ENCODE results near the gene RAVER1.
A peak's percentile ranks its signal among the peaks of the same experiment; 100 is the strongest.
"Not testable (repeated sequence)": the region's sequence is repeated elsewhere in the genome, so short reads cannot be mapped to it uniquely, and the experiment has no call there.

Gene RAVER1

DNA sequence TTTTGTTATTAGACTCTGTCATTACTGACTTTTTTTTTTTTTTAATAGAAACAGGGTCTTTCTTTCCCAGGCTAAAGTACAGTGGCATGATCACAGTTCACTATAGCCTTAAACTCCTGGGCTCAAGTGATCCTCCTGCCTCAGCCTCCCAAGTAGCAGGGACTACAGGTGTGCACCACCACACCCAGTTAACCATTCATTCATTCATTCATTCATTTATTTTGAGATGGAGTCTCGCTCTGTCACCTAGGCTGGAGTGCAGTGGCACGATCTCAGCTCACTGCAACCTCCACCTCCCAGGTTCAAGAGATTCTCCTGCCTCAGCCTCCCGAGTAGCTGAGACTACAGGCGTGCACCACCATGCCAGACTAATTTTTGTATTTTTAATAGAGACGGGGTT lies 51.3 kb downstream of the RAVER1 start:
- not testable (repeated sequence) for DNase-seq (ENCODE audit: low read depth, low spot score); H3K4me3 ChIP-seq (ENCODE audit: low read length)

DNA sequence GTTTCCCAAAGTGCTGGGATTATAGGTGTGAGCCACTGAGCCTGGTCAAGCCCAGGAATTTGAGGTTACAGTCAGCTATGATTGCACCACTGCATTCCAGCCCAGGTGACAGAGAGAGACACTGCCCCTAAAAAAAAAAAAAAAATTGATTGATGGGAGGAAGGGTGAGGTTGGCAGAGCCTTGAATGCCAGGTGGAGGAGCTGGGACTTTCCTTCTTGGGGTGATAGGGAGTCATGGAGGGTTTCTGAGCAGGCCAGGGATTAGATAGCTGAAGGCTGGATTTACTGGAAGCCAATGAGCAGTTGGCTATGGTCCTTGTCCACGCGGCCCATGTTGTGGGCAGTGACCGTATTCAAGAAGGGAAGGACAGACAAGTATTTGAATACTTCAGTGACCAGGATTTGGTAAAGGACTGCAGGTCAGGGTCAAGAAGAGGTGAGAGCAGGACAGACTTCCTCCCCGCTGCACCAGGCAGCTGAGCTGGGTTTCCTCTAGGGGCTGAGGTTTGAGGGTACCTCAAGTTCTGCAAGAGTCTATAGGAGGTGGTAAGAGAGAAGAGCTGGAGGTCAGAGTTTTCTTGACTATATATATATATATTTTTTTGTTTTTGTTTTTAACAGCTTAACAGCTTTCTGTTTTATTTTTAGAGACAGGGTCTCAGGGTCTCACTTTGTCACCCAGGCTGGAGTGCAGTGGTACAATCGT lies 53.4 kb downstream of the RAVER1 start:
- H3K4me3 ChIP-seq (ENCODE audit: low read length) = no peak overlapping the region
- no peak for DNase-seq (ENCODE audit: low read depth, low spot score)

DNA sequence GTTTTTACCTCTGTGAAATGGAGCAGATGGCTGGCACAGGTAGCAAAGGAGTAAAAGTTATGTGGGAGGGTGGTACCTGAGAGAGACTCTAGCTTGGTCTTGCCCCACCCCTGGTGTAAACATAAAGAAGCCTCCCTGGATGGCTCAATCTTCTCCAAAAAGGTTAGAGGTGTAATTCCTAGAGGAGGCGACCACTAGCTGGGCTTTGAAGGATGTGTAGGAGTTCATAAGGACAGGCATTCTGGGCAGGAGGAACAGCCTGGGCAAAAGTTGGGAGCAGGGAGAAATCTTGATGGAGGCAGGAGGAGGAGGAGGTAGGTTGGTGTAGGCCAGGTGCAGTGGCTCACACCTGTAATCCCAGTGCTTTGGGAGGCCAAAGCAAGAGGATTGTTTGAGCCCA lies 54.4 kb downstream of the RAVER1 start:
- H3K4me3 ChIP-seq (ENCODE audit: low read length) = no peak overlapping the region
- no peak for DNase-seq (ENCODE audit: low read depth, low spot score)

DNA sequence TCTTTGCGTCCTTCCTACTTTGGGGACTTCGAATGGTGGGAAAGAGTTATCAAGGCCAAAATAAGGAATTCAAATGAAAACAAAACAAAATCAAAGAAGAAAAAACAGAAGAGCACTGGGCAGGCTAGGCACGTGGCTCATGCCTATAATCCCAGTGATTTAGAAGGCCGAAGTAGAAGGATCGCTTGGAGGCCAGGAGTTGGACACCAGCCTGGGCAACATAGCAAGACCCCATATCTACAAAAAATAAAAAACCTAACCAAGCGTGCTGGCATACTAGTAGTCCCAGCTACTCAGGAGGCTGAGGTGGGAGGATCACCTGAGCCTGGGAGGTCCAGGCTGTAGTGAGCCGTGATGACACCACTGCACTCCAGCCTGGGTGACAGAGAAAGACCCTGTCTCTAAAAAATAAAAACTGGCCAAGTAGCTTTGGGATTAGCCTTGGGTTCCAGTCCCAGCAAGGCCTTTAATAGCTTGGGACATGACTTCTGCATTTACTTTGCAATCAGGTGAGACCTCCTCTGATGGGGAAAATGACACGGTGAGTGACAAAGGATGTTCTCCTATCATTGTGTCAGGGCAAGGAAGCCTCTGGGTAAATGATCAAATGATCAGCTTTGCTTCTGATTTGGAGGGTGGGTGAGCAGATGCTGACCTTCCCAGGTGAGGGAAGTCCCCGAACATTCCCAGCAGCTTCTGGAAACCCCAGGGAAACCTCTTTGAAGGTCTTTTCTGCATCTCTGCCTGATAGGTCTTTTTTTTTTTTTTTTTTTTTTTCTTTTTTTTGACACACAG lies 55.3 kb downstream of the RAVER1 start:
- H3K4me3 ChIP-seq (ENCODE audit: low read length) = no peak overlapping the region
- DNase-seq (ENCODE audit: low read depth, low spot score) = no peak

DNA sequence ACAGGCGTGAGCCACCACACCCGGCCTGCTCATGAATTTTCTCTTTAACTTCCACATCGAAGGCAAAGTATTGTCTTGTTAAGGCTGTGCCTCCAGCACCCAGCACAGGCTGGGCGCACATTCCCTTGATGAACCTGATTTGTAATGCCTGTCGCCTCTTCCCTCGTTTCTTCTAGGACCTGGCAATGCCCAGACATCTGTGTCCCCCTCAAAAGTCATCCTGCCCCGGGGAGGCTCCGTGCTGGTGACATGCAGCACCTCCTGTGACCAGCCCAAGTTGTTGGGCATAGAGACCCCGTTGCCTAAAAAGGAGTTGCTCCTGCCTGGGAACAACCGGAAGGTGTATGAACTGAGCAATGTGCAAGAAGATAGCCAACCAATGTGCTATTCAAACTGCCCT lies 58.7 kb downstream of the RAVER1 start:
- no peak for DNase-seq (ENCODE audit: low read depth, low spot score)
- no peak overlapping the region for H3K4me3 ChIP-seq (ENCODE audit: low read length)

DNA sequence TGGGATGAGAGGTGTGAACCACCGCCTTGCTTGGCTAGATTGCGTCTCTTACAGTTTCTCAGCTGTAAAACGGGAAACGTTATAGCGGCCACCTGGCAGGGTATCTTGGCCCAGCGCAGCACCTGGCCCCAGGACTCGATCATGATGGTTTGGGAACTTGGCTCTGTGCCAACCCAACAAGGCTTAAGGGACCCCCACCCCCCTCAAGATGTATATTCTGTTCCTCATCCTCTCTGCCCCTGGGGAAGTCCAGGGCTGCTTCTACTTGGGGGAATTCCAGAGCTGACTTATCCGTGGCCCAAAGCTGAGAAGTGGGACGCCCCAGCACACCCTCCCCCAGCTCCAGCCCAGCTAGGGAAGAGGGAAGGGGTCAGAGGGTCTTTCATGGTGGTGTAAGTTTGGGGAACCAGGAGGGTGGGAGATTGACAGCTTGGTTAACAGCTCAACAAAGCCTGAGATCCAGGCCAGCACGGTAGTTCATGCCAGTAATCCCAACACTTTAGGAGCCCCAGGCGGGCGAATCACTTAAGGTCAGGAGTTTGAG lies 61.7 kb downstream of the RAVER1 start:
- no peak overlapping the region for H3K4me3 ChIP-seq (ENCODE audit: low read length)
- DNase-seq (ENCODE audit: low read depth, low spot score) = no peak

DNA sequence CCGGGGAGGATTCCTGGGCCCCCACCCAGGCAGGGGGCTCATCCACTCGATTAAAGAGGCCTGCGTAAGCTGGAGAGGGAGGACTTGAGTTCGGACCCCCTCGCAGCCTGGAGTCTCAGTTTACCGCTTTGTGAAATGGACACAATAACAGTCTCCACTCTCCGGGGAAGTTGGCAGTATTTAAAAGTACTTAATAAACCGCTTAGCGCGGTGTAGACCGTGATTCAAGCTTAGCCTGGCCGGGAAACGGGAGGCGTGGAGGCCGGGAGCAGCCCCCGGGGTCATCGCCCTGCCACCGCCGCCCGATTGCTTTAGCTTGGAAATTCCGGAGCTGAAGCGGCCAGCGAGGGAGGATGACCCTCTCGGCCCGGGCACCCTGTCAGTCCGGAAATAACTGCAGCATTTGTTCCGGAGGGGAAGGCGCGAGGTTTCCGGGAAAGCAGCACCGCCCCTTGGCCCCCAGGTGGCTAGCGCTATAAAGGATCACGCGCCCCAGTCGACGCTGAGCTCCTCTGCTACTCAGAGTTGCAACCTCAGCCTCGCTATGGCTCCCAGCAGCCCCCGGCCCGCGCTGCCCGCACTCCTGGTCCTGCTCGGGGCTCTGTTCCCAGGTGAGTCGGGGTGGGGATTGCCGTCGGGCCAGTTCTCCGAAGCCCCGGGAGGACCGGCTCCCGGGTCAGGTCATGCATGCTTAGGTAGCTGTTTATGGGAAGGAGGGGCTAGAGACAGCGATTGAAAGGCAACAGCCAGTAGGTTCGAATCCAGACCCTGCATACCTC lies 62.5 kb downstream of the RAVER1 start, which contains the start of gene ICAM1:
TSS of gene ICAM1 (plus strand) at position 505 of the 779 bp plus-strand sequence. CDS start at position 545, 40 bp downstream.
- H3K4me3 ChIP-seq (ENCODE audit: low read length) = peak within 1 kb of the TSS; percentile 48
- DNase-seq (ENCODE audit: low read depth, low spot score) = peak; percentile 50

DNA sequence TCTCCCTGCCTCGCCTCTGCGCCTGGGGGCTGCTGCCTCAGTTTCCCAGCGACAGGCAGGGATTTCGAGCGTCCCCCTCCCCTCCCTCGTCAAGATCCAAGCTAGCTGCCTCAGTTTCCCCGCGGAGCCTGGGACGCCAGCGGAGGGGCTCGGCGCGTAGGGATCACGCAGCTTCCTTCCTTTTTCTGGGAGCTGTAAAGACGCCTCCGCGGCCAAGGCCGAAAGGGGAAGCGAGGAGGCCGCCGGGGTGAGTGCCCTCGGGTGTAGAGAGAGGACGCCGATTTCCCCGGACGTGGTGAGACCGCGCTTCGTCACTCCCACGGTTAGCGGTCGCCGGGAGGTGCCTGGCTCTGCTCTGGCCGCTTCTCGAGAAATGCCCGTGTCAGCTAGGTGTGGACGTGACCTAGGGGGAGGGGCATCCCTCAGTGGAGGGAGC lies 63.1 kb downstream of the RAVER1 start:
- H3K4me3 ChIP-seq (ENCODE audit: low read length) = peak overlapping the region; percentile 48
- DNase-seq (ENCODE audit: low read depth, low spot score) = no peak

DNA sequence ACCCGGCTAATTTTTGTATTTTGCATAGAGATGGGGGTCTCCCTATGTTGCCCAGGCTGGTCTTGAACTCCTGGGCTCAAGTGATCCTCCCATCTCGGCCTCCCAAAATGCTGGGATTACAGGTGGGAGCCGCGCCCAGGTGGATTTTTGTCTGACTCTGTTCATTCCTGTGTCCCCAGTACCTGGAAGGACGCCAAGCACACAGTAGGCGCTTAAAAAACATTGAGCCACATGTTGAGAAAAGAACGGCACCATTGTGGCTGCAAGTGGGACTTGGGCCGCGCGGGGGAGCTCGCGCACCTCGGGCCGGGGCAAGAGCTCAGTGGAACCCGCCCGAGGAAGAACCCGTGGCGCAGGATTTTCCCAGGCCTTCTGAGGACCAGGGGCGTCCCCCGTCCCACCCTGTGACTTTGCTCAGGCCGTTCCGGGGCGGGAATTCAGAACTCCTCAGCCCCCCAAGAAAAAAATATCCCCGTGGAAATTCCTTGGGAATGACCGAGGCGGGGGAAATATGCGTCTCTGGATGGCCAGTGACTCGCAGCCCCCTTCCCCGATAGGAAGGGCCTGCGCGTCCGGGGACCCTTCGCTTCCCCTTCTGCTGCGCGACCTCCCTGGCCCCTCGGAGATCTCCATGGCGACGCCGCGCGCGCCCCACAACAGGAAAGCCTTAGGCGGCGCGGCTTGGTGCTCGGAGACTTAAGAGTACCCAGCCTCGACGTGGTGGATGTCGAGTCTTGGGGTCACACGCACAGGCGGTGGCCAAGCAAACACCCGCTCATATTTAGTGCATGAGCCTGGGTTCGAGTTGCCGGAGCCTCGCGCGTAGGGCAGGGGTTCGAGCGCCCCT lies 63.8 kb downstream of the RAVER1 start:
- H3K4me3 ChIP-seq (ENCODE audit: low read length) = peak overlapping the region; percentile 48
- peak; percentile 62 for DNase-seq (ENCODE audit: low read depth, low spot score)

DNA sequence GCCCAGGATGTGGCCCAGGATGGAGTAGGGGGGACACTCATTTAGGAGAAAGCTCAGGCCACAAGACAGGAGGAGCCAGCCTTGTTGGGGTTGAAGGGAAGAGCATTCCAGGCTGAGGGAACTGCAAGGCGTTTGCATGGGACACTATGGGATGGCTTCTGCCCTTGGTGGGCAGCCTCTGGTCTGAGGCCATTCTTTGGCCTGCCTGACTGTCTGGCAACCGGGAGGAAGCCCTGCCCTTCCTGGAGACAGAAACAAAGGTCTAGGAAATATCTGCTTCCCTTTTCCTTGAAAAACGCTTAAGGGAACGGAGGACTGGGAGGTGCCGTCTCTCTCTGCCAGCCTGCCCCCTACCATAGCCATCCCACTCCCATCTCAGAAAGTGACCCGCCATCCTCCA lies 65.3 kb downstream of the RAVER1 start:
- DNase-seq (ENCODE audit: low read depth, low spot score) = no peak
- H3K4me3 ChIP-seq (ENCODE audit: low read length) = no peak overlapping the region

DNA sequence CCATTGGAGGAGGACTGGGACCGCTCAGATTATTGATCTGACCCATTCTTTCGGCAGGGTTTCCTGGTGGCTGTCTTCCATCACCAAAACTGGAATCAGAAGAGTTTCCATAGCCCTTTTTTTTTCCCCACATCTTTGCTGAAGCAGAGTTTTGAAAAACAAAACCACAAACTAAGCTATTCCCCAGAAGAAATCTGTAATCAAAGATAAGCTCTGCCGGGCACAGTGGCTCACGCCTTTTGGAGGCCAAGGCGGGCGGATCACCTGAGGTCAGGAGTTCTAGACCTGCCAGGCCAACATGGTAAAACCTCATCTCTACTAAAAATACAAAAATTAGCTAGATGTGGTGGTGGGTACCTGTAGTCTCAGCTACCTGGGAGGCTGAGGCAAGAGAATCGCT lies 66.6 kb downstream of the RAVER1 start:
- no peak for DNase-seq (ENCODE audit: low read depth, low spot score)
- H3K4me3 ChIP-seq (ENCODE audit: low read length) = no peak overlapping the region

Data from Jurkat, Clone E6-1 (cell line).